Liver (tissue), 9 donors: ENCODE results near the gene LUC7L. TPM values are rescaled to one million over a fixed set of nuclear protein-coding genes. Genes with fewer than 3 reads are reported as not detected.

Experiments used
- DNase-seq: peaks from one replicate; pipeline ENCODE4 v3.0.0-alpha.2; 2017; ENCODE audit warnings: low spot score
- H3K27ac ChIP-seq, 2 donors: one replicate each; pipeline ENCODE4 v1.7.0; 2013; ENCODE audit warnings: inconsistent platforms in 2 of 2, low read length in 2 of 2, control low read depth in 1 of 2, low read depth in 1 of 2, mild to moderate bottlenecking in 1 of 2
- H3K27me3 ChIP-seq, 4 donors: one replicate each; pipeline versions ENCODE4 v1.6.1 to v1.7.0; 2013; ENCODE audit warnings: low read length in 3 of 4, inconsistent platforms in 1 of 4, mild to moderate bottlenecking in 1 of 4, moderate library complexity in 1 of 4; ENCODE audit not compliant: control insufficient read depth in 4 of 4, insufficient read depth in 4 of 4
- H3K36me3 ChIP-seq, 4 donors: one replicate each; pipeline versions ENCODE4 v1.6.1 to v1.7.0; 2013; ENCODE audit warnings: low read length in 3 of 4, mild to moderate bottlenecking in 3 of 4, low read depth in 1 of 4, moderate library complexity in 1 of 4; ENCODE audit not compliant: control insufficient read depth in 4 of 4, insufficient read depth in 3 of 4
- H3K4me1 ChIP-seq, 4 donors: one replicate each; pipeline versions ENCODE4 v1.6.1 to v1.7.0; 2013; ENCODE audit warnings: low read length in 3 of 4, mild to moderate bottlenecking in 3 of 4, moderate library complexity in 1 of 4; ENCODE audit not compliant: control insufficient read depth in 4 of 4, insufficient read depth in 4 of 4
- H3K4me3 ChIP-seq, 3 donors: one replicate each; pipeline versions ENCODE4 v1.6.1 to v1.7.0; 2013; ENCODE audit warnings: low read length in 3 of 3, control low read depth in 1 of 3, low read depth in 1 of 3, mild to moderate bottlenecking in 1 of 3
- H3K9ac ChIP-seq, 2 donors: one replicate each; pipeline ENCODE4 v1.7.0; 2013; ENCODE audit warnings: low read length in 2 of 2, mild to moderate bottlenecking in 2 of 2, moderate library complexity in 2 of 2, control low read depth in 1 of 2, low read depth in 1 of 2
- H3K9me3 ChIP-seq, 4 donors: one replicate each; pipeline versions ENCODE4 v1.6.1 to v1.7.0; 2013; ENCODE audit warnings: low read length in 3 of 4; ENCODE audit not compliant: control insufficient read depth in 4 of 4
- ATF3 ChIP-seq: IDR thresholded peaks from 2 replicates; pipeline ENCODE4 v1.6.1; 2016; ENCODE audit warnings: antibody characterized with exemption
- CTCF ChIP-seq: fragments of 150-350 bp; IDR thresholded peaks from 2 replicates; pipeline ENCODE4 v1.5.1; 2017; ENCODE audit warnings: improper control_type of control experiment, low read depth, low read length; ENCODE audit not compliant: missing input control
- EGR1 ChIP-seq, 2 donors: IDR thresholded peaks; 2 replicates each; pipeline ENCODE4 v1.6.1; 2016 to 2018; ENCODE audit warnings: antibody characterized with exemption in 2 of 2, low read depth in 2 of 2
- FOXA1 ChIP-seq: IDR thresholded peaks from 2 replicates; pipeline ENCODE4 v1.6.1; 2016; ENCODE audit warnings: antibody characterized with exemption
- FOXA2 ChIP-seq: IDR thresholded peaks from 2 replicates; pipeline ENCODE4 v1.6.1; 2016; ENCODE audit warnings: antibody characterized with exemption
- GABPA ChIP-seq, 2 donors: IDR thresholded peaks in 1 of 2; conservative IDR thresholded peaks in 1 of 2; 2 replicates each; pipeline ENCODE4 v1.6.1; 2016; ENCODE audit warnings: antibody characterized with exemption in 2 of 2, mild to moderate bottlenecking in 1 of 2, moderate library complexity in 1 of 2
- HNF4A ChIP-seq, 2 donors: conservative IDR thresholded peaks; 2 replicates each; pipeline ENCODE4 v1.6.1; 2016; ENCODE audit warnings: antibody characterized with exemption in 2 of 2, mild to moderate bottlenecking in 2 of 2
- HNF4G ChIP-seq: IDR thresholded peaks from 2 replicates; pipeline ENCODE4 v1.6.1; 2016; ENCODE audit warnings: antibody characterized with exemption
- JUND ChIP-seq, 2 donors: IDR thresholded peaks; 2 replicates each; pipeline ENCODE4 v1.6.1; 2016; ENCODE audit warnings: antibody characterized with exemption in 2 of 2
- MAX ChIP-seq: IDR thresholded peaks from 2 replicates; pipeline ENCODE4 v1.6.1; 2016; ENCODE audit warnings: antibody characterized with exemption
- NR2F2 ChIP-seq: IDR thresholded peaks from 2 replicates; pipeline ENCODE4 v1.6.1; 2016; ENCODE audit warnings: antibody characterized with exemption
- RAD21 ChIP-seq, 2 donors: IDR thresholded peaks; 2 replicates each; pipeline ENCODE4 v1.6.1; 2016; ENCODE audit warnings: antibody characterized with exemption in 2 of 2, mild to moderate bottlenecking in 2 of 2
- REST ChIP-seq: IDR thresholded peaks from 2 replicates; pipeline ENCODE4 v1.6.1; 2016; ENCODE audit warnings: antibody characterized with exemption, mild to moderate bottlenecking
- RXRA ChIP-seq, 2 donors: IDR thresholded peaks; 2 replicates each; pipeline ENCODE4 v1.6.1; 2017 to 2018; ENCODE audit warnings: antibody characterized with exemption in 2 of 2, mild to moderate bottlenecking in 1 of 2
- SP1 ChIP-seq: IDR thresholded peaks from 2 replicates; pipeline ENCODE4 v1.6.1; 2018; ENCODE audit warnings: antibody characterized with exemption, mild to moderate bottlenecking
- TAF1 ChIP-seq: conservative IDR thresholded peaks from 2 replicates; pipeline ENCODE4 v1.6.1; 2016; ENCODE audit warnings: antibody characterized with exemption, mild to moderate bottlenecking
- YY1 ChIP-seq: IDR thresholded peaks from 2 replicates; pipeline ENCODE4 v1.6.1; 2016; ENCODE audit warnings: antibody characterized with exemption, mild to moderate bottlenecking
- ZBTB33 ChIP-seq: IDR thresholded peaks from 2 replicates; pipeline ENCODE4 v1.6.1; 2016; ENCODE audit warnings: antibody characterized with exemption
- WGBS: extraction: QIAGEN DNeasy Blood & Tissue Kit; methylation state at CpG from one replicate; pipeline ENCODE4 v1.1.7; 2013; 5-methylcytosine and 5-hydroxymethylcytosine counted together
- polyA plus RNA-seq, 2 donors: library from polyadenylated mRNA; stranded (reverse) in 1 of 2; unstranded in 1 of 2; fragments of 200-250 nt in 1 of 2; fragments of >200 nt in 1 of 2; fragmentation: Nextera tagmentation in 1 of 2; extraction: Ambion mirVana in 1 of 2; gene quantifications; one replicate each; pipeline versions ENCODE4 v1.2.1 to v1.2.3, GENCODE V29; 2013 to 2015
- total RNA-seq, 2 donors: library from RNA; depleted of rRNA; stranded (reverse); fragments of >200 nt; gene quantifications; one replicate each; pipeline ENCODE4 v1.2.3, GENCODE V29; 2014
- donor health status: healthy.
- donor health status: healthy.
- donor health status: healthy.
- donor health status: healthy.
- donor health status: healthy.

Gene LUC7L
- total and polyA plus RNA-seq, 4 donors: 11.5 to 34.3 (median 19.6) TPM

- Histone ChIP-seq H3K27me3 (no peaks in the 10 kb centered on the region), H3K4me3 (no peak overlapping the region), H3K36me3 (peaks cover 10 to 54% (median 44%) of the 10 kb centered on the region in 4 donors), H3K9me3 (no peaks in the 10 kb centered on the region), H3K27ac (no peak overlapping the region), H3K9ac (no peak overlapping the region), H3K4me1 (no peaks in the 10 kb centered on the region)
- TF ChIP-seq ATF3 (no peak), EGR1 (IDR thresholded peaks at IDR 0.05; ENCODE audit: low read depth in 2 of 2) (no peak), RAD21 (IDR thresholded peaks at IDR 0.05) (no peak), HNF4G (no peak), MAX (no peak), YY1 (no peak), GABPA (IDR thresholded peaks at IDR 0.05 in 1 of 2, conservative IDR thresholded peaks at IDR 0.05 in 1 of 2) (no peak), SP1 (no peak), FOXA1 (no peak)
- no peak for DNase-seq
- 98% methylated on average over 4 of the region's 4 CpGs for WGBS
Observed at GRCh38 chr16:203246-203645, 26.0 kb downstream of the LUC7L start.

GRCh38 chr16:200388-200787, 28.9 kb downstream of the LUC7L start:
- peaks cover 14 to 45% (median 38%) of the 10 kb centered on the region in 4 donors for H3K36me3 ChIP-seq
- 96% methylated on average over 5 of the region's 5 CpGs for WGBS
- H3K27ac ChIP-seq: no peak overlapping the region
- no peak for DNase-seq
- H3K27me3 ChIP-seq: no peaks in the 10 kb centered on the region
- no peak overlapping the region for H3K4me3 ChIP-seq
- TF ChIP-seq RAD21 (IDR thresholded peaks at IDR 0.05) (no peak), YY1 (no peak), NR2F2 (no peak), GABPA (IDR thresholded peaks at IDR 0.05 in 1 of 2, conservative IDR thresholded peaks at IDR 0.05 in 1 of 2) (no peak), EGR1 (IDR thresholded peaks at IDR 0.05; ENCODE audit: low read depth in 2 of 2) (no peak), REST (no peak), JUND (IDR thresholded peaks at IDR 0.05) (no peak), TAF1 (no peak), HNF4G (no peak), CTCF (no peak), HNF4A (conservative IDR thresholded peaks at IDR 0.05) (no peak), FOXA1 (no peak), RXRA (IDR thresholded peaks at IDR 0.05) (no peak), MAX (no peak), ATF3 (no peak), SP1 (no peak), FOXA2 (no peak), ZBTB33 (no peak)
- no peaks in the 10 kb centered on the region for H3K4me1 ChIP-seq
- H3K9me3 ChIP-seq: no peaks in the 10 kb centered on the region
- no peak overlapping the region for H3K9ac ChIP-seq
